Omental fat pad (tissue), 4 donors: ENCODE data around the gene ATAD5. TPM values are rescaled to one million over a fixed set of nuclear protein-coding genes. Genes with fewer than 3 reads are reported as not detected.

Experiments
- ATAC-seq: fragments of 150-250 bp; one replicate; pipeline ENCODE4 v1.9.1; 2016; ENCODE audit warnings: mild to moderate bottlenecking, moderate library complexity; ENCODE audit not compliant: low FRiP score
- DNase-seq: peaks from one replicate; pipeline ENCODE4 v3.0.0-alpha.2; 2019; ENCODE audit warnings: low spot score
- total RNA-seq, 4 donors: library from RNA; depleted of rRNA; stranded (reverse); fragments of >200 nt; gene quantifications; one replicate each; pipeline ENCODE4 v1.1.0, GENCODE V29; 2016
- TF ChIP-seq, protein P1 (sequence below), 3 donors: fragments of 450-650 bp; IDR thresholded peaks; one replicate each; pipeline ENCODE4 v1.5.1; 2016 to 2017; ENCODE audit warnings: antibody characterized with exemption in 3 of 3, mild to moderate bottlenecking in 3 of 3, moderate library complexity in 2 of 3

Gene ATAD5, protein sequence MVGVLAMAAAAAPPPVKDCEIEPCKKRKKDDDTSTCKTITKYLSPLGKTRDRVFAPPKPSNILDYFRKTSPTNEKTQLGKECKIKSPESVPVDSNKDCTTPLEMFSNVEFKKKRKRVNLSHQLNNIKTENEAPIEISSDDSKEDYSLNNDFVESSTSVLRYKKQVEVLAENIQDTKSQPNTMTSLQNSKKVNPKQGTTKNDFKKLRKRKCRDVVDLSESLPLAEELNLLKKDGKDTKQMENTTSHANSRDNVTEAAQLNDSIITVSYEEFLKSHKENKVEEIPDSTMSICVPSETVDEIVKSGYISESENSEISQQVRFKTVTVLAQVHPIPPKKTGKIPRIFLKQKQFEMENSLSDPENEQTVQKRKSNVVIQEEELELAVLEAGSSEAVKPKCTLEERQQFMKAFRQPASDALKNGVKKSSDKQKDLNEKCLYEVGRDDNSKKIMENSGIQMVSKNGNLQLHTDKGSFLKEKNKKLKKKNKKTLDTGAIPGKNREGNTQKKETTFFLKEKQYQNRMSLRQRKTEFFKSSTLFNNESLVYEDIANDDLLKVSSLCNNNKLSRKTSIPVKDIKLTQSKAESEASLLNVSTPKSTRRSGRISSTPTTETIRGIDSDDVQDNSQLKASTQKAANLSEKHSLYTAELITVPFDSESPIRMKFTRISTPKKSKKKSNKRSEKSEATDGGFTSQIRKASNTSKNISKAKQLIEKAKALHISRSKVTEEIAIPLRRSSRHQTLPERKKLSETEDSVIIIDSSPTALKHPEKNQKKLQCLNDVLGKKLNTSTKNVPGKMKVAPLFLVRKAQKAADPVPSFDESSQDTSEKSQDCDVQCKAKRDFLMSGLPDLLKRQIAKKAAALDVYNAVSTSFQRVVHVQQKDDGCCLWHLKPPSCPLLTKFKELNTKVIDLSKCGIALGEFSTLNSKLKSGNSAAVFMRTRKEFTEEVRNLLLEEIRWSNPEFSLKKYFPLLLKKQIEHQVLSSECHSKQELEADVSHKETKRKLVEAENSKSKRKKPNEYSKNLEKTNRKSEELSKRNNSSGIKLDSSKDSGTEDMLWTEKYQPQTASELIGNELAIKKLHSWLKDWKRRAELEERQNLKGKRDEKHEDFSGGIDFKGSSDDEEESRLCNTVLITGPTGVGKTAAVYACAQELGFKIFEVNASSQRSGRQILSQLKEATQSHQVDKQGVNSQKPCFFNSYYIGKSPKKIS (N-terminal part only)
- total RNA-seq, result 1 to 10 TPM in 2 of 4 donors, under 1 TPM in 2; 0.74 to 2.5 (median 1.2) TPM

DNA sequence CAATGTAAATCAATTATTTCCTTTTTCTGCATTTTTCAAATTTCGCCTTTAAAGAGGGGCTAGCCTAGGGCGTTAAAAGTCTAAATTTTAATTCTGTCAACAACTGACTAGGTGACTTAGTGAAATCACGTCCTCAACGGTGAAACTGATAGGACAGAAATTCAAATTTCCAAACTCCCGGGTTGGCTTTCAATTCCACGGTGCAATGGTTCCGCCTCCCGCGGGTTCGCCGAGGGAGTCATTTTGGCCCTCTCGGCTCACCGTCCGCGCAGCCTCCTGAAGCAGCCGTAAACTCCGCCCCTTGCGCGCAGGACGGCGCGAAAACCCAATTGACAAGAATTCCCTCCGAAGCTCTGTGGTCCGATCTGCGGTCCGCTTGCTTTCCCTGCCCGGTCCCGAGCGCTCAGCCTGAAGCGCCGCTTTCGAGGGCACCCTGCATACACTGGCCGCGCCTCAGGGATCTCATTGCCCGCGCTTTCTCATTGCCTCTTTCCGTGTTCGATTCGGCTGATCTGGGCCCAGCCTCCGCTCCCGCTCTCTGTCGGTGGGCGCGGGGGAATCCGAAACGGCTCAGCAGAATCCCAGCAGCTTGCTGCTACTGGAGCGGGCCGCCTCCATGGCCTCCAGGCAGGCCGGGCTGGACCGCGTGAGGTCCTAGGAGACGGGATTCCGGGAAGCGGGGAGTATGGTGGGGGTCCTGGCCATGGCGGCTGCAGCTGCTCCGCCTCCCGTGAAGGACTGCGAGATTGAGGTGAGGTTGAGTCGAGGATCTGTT lies at the start of gene ATAD5:
TSS of gene ATAD5 (plus strand) at position 304 of the 775 bp plus-strand sequence. CDS start at position 686, 382 bp downstream.
- peak; percentile 80 for DNase-seq
- peak; percentile 94 for ATAC-seq
- TF ChIP-seq, protein P1, sequence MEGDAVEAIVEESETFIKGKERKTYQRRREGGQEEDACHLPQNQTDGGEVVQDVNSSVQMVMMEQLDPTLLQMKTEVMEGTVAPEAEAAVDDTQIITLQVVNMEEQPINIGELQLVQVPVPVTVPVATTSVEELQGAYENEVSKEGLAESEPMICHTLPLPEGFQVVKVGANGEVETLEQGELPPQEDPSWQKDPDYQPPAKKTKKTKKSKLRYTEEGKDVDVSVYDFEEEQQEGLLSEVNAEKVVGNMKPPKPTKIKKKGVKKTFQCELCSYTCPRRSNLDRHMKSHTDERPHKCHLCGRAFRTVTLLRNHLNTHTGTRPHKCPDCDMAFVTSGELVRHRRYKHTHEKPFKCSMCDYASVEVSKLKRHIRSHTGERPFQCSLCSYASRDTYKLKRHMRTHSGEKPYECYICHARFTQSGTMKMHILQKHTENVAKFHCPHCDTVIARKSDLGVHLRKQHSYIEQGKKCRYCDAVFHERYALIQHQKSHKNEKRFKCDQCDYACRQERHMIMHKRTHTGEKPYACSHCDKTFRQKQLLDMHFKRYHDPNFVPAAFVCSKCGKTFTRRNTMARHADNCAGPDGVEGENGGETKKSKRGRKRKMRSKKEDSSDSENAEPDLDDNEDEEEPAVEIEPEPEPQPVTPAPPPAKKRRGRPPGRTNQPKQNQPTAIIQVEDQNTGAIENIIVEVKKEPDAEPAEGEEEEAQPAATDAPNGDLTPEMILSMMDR (IDR thresholded peaks at IDR 0.05), result no peak

DNA sequence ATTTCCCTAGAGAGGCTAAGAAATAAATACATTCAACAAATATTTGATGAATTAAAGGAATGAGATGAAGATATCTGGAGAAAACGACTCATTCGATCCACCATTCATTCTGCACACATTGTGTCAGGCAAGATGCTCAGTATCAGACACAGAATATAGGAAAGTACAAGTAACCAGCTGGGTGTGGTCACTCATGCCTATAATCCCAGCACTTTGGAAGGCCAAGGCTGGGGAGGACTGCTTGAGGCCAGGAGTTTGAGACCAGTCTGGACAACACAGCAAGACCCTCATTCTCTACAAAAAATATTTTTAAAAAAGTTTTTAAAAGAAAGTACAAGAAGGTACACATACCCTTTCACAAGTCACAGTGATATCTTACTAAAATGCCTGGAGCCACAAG lies 49.6 kb upstream of the ATAD5 start:
- TF ChIP-seq, protein P1 (IDR thresholded peaks at IDR 0.05), result no peak
- ATAC-seq, result no peak
- DNase-seq, result no peak

DNA sequence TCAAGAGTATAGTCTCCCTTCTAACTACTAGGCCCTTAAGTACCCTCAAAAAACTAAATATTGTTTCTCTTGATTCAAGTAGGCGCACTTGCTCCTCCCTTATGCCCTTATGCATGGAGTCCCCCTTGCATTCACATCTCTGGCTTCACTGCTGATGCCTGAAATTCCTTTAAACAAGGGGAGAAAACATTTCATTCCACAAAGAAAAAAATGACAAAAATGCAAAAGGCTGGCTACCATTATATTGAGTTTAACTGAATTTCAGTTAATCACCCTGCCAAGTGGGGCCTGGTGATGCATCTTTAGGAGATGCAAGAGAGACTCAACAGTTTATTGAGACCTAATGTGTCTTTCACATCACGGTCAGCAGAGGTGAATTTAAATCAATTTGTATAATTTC lies 42.8 kb upstream of the ATAD5 start:
- TF ChIP-seq, protein P1 (IDR thresholded peaks at IDR 0.05), result no peak
- no peak for DNase-seq
- ATAC-seq, result no peak

DNA sequence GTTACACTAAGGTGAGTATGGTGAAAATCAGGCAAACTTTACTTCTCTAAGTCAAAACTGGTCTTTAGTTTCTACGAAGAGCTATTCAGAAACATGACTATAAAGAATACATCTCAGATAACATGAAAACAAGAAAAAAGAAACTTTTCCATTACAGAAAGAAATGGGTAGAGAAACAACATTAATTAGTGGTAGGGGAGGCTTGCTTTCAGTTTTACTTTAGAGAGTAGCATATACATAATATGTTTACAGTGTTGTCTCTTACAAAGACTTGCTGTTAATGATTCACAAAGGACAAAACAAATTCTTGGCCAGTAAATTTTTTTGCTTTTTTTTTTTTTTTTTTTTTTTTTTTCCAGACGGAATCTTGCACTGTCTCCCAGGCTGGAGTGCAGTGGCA lies 41.5 kb upstream of the ATAD5 start:
- DNase-seq (no peak), ATAC-seq (no peak)
- TF ChIP-seq, protein P1 (IDR thresholded peaks at IDR 0.05), result no peak

DNA sequence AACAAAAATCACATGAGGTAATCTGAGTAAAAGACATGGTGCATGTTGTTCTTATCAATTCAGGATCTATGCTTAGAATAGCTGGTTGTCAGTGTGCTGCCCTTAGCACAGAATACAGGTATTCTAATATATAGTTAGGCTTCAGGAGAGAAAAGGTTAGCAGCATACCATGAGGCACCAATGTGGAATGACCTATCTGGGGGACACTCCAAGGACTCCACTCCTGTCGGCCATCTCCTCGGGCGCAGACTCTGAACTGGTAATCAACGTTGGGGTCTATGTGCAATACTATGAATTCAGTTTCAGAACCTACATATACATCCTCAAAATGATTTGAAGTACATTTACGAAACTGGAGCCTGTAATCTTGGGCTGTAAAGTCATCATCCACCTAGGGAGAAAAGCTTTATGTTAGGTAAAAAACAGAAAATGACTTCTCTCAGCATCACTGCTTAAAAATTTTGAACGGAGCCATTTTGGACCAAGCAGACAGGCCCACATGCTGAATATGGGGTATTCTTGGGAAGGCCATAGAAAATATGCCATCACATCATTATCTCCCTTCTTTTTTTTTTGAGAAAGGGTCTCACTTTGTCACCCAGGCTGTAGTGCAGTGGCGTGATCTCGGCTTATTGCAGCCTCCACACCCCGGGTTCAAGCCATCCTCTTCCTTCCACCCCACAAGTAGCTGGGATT lies 38.3 kb upstream of the ATAD5 start:
- DNase-seq, result no peak
- TF ChIP-seq, protein P1 (IDR thresholded peaks at IDR 0.05), result no peak
- no peak for ATAC-seq
